GM19468 (cell line): ENCODE data around the gene STXBP6.
"Not testable (repeated sequence)": the region's sequence is repeated elsewhere in the genome, so short reads cannot be mapped to it uniquely, and the experiment has no call there.

Experiments used
- ATAC-seq: cut with Tn5 transposase; IDR thresholded peaks from one replicate; pipeline ENCODE4 v1.9.1; 2021; ENCODE audit warnings: mild to moderate bottlenecking, moderate library complexity, moderate number of reproducible peaks; ENCODE audit not compliant: unreplicated experiment; ENCODE audit errors: extremely low read depth

STXBP6 gene

GRCh38 chr14:24816011-24816928 lies 233.7 kb downstream of the STXBP6 start:
- ATAC-seq: no peak

GRCh38 chr14:24815543-24815942 lies 234.4 kb downstream of the STXBP6 start:
- no peak for ATAC-seq

- no peak for ATAC-seq
These were observed 235.0 kb downstream of the STXBP6 start for GRCh38 chr14:24814944-24815343.

- ATAC-seq: no peak
These were observed 235.6 kb downstream of the STXBP6 start for GRCh38 chr14:24814346-24814745.

GRCh38 chr14:24813819-24814259 lies 236.1 kb downstream of the STXBP6 start:
- ATAC-seq: no peak

- no peak for ATAC-seq
These were observed 236.7 kb downstream of the STXBP6 start for GRCh38 chr14:24813089-24813815.

- ATAC-seq: no peak
These were observed 240.8 kb downstream of the STXBP6 start for GRCh38 chr14:24809135-24809534.

- no peak for ATAC-seq
These were observed 241.5 kb downstream of the STXBP6 start for GRCh38 chr14:24808412-24808811.

GRCh38 chr14:24806061-24806678 lies 243.8 kb downstream of the STXBP6 start:
- ATAC-seq: peak; percentile 48

GRCh38 chr14:24804552-24805212 lies 245.3 kb downstream of the STXBP6 start:
- ATAC-seq: no peak

GRCh38 chr14:24803933-24804494 lies 245.9 kb downstream of the STXBP6 start:
- no peak for ATAC-seq

GRCh38 chr14:24803426-24803825 lies 246.5 kb downstream of the STXBP6 start:
- not testable (repeated sequence) for ATAC-seq

- no peak for ATAC-seq
These were observed 247.7 kb downstream of the STXBP6 start for GRCh38 chr14:24802236-24802635.

- no peak for ATAC-seq
These were observed 248.9 kb downstream of the STXBP6 start for GRCh38 chr14:24801024-24801423.

- ATAC-seq: peak; percentile 58
These were observed 251.0 kb downstream of the STXBP6 start for GRCh38 chr14:24798911-24799462.

GRCh38 chr14:24795406-24795805 lies 254.5 kb downstream of the STXBP6 start:
- no peak for ATAC-seq

GRCh38 chr14:24794644-24795305 lies 255.2 kb downstream of the STXBP6 start:
- ATAC-seq: no peak

- ATAC-seq: no peak
These were observed 259.8 kb downstream of the STXBP6 start for GRCh38 chr14:24790196-24790595.

- ATAC-seq: no peak
These were observed 260.5 kb downstream of the STXBP6 start for GRCh38 chr14:24789378-24789884.
